Measurements from ENCODE around the gene EPHA4.

EPHA4 gene

DNA sequence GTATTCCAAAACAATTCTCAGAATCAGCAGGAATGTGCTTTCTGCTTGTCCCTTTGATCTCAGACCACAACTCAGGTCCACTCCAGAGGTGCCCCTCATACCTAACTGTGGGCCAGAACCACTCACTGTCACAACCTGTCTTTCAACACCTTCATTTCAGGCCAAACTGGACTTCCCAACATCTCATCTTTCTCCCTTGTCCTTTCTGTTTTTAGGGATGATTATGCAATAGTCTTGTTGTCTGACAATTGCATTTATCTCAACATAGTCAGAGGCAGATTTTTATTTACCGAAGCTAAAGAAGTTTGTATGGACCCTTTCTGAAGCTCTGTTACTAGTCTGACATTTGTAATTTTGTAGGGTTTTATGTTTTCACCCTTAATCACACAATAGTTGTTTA, 95.9 kb downstream of the EPHA4 start:
- no peak for DNase-seq (ENCODE audit: low spot score)

- no peak for DNase-seq (ENCODE audit: low spot score)
Measured at GRCh38 chr2:221473451-221473850, 98.7 kb downstream of the EPHA4 start.

GRCh38 chr2:221468317-221468716, 103.8 kb downstream of the EPHA4 start:
- no peak for DNase-seq (ENCODE audit: low spot score)

GRCh38 chr2:221467610-221468009, 104.5 kb downstream of the EPHA4 start:
- DNase-seq (ENCODE audit: low spot score) = no peak

DNA sequence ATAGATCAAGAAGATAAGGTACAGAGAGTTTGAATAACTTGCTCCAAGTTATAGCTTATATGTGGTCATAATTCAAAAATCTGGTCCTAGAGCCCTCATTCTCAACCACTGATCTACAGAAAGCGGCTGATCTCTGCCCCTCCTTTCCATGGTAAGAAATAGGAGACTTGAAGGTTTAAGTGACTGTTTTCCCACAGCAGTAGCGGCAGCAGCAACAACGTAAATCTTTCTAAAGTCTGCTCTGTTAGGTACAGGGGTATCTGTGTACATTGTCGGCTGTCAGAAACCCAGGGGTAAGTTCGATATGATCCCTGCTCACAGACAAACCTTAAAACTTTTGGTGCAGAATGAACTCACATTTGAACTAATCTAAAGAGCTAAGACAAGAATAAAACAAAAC, 105.4 kb downstream of the EPHA4 start:
- no peak for DNase-seq (ENCODE audit: low spot score)

DNA sequence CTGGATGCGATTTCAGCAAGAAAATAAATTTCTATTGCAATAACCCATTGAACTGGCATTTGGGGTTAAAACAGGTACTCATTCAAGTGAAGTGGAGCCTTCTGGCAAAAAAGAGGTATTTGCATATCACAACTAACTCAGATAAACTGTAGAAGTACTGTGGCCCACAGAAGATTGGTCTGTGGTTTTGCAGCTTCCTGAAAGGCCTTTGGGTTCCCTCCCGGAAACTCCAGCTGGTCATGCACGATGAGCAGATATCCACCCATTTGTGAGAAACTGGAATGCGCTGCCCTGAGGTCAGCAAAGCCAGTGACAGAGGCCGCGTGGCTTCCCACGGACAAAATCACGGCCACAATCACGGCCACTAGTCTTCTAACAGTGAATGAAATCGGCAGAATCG, 106.3 kb downstream of the EPHA4 start:
- DNase-seq (ENCODE audit: low spot score) = peak; percentile 47

DNA sequence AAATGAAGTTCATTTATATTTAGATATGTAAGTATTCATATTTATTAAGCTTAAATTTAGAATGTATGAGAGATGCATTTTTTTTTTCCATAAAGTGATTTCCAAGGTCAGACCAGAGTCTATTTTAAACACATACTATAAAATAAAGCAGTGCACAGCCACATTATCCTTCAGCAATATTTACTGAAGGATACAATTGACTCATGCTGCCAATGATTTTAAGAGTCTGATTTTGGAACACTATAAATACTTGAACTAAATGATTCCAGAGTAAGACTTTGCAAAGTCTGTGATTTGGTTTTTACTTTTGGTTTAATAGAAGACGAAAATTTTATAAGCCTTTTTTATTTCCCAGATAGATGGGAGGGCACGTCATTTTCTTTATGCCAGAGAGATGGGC, 107.1 kb downstream of the EPHA4 start:
- DNase-seq (ENCODE audit: low spot score) = no peak

- no peak for DNase-seq (ENCODE audit: low spot score)
Measured at GRCh38 chr2:221463241-221463896, 108.7 kb downstream of the EPHA4 start.

DNA sequence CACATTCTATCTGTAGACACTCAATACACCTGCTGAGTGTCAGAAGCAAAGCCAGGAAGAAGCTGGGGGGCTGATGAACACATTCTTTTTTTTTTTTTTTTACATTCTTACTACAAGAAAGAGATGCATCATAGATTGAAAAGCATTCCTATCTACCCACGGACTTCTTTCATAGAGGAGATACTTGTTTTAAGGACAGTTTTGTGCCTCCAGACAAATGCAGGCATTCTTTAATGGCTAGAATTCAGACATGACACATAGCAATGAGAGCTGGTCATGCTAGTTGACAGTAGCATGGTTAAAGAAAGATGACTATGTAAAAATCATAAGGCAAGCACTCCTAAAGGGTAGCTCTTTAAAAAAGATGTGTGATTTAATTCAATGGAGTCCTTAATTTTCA, 110.2 kb downstream of the EPHA4 start:
- no peak for DNase-seq (ENCODE audit: low spot score)

- DNase-seq (ENCODE audit: low spot score) = no peak
Measured at GRCh38 chr2:221460136-221460535, 112.0 kb downstream of the EPHA4 start.

DNA sequence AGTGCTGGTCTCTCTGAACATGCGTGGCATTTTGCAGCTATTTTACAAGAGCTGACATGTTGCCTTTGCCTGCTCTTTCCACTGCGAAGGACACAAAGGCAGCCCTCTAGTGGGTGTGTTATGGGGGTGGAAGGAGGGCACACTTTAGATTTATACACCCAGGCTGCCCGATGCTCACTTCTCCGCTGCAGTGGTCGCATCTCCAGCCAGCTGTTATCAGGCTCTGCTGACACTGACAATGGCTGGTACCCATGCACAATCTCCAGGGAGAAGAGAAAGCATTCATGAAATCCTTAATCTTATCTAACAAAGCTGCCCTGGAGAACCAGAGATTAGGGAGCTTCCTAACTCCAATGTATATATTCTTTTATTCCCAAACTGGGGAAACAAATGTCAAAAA, 113.5 kb downstream of the EPHA4 start:
- no peak for DNase-seq (ENCODE audit: low spot score)

GRCh38 chr2:221455214-221455613, 116.9 kb downstream of the EPHA4 start:
- DNase-seq (ENCODE audit: low spot score) = no peak

DNA sequence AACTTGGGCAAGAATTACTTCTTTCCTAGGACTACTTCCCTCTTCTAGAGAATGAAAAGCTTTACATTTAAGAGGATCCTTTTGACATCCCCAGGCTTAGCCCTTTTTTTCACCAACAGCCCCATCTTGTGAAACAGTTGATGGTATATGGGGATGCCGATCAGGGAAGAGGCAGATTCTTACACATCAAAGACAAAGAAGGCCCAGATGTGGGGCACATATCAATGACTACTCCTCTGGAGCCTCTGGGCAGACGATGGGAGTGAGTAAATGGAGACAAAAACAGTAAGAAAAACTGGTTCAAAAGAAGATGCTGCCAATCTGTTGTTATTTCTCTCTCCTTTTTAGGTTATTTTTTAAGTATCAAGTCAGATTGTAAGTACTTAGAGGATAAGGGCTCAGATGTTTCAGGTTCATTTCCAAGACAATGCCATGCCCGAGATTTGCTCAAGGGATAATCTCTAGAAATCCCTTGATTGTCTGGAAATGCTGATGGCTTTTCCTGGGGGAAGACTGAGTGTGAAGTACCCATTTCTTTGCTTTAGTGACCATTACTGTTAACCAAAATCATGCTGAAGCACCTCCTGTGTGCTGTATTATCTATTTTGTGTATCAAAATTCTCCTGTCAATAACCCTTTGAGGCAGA, 117.5 kb downstream of the EPHA4 start:
- no peak for DNase-seq (ENCODE audit: low spot score)

DNA sequence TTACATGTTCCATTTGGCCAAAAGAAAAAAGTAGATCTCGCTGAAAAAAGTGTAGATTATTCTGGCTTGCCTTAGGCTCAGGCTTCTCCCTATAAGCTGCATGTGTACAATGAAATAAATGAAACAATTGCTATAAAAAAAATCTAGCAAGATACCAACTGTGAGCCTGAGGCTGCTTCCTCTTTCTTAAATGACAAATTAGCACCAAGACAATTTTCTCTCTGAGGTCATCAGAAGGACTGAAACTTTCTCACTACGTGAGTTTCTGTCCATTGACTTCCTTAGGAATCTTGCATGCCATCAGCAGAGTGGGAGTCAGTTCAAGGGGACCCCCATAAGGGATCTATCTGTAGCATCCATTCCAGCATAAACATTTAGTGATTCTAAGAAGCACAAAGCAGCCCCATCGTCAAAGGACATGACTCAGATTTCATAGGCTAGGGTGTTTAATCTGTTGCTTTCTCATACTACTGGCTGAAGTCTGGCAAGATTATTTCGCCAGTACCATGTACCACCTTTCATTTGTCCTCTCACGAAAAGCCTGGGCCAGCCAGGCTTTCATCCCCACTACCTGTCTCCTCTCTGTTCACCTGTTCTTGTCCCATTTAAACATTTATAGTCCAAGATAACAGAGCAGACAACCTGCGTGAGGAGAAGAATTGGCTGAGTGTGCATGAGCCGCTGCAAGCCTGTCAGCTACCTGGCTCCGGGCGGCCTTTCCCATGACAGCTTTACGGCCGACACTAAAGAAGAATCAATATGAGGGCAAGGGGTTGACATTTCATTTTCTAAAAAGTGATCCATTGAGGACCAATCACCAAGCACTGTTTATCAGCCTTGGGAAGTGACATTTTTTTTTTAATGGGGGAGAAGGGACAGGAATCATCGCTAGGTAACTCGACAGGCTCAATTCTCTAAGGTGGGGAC, 120.0 kb downstream of the EPHA4 start:
- no peak for DNase-seq (ENCODE audit: low spot score)

DNA sequence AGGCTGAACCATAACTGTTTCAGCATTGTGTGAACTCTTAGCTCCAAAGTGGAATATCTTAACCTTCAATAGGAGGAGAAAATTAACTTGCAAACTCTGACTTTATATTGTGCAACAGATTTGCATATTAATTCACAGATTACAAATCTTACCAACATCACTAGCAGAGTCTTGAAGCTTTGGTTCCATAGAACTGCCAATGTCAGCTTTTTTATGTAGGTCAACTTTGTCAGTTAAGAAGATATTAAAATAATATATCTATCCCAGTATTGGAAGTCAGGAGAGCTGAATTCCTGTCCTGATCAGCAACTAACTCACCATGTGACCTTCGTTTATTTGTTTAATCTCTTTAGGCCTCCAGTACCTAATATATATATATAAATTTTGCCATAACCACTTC, 121.8 kb downstream of the EPHA4 start:
- no peak for DNase-seq (ENCODE audit: low spot score)

DNA sequence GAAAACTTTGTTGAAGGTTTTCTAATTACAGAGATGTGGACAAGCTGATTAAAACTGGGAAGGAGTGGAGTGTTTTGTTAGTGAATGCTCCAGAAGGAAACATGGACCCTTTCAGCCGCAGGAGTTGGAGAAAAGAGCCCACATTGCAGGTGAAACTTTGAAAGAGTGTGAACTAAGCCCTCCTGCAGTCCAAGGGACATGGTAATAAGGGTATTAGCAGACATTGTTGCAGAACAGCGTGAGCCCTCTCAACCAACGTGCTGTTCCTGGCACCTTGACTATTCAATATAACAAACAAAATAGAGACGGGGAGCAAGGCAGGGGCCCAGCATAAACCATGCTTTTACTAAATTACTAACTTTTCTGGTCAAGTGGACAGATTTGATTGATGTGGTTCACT, 122.7 kb downstream of the EPHA4 start:
- DNase-seq (ENCODE audit: low spot score) = no peak

- DNase-seq (ENCODE audit: low spot score) = no peak
Measured at GRCh38 chr2:221448844-221449390, 123.2 kb downstream of the EPHA4 start.

DNA sequence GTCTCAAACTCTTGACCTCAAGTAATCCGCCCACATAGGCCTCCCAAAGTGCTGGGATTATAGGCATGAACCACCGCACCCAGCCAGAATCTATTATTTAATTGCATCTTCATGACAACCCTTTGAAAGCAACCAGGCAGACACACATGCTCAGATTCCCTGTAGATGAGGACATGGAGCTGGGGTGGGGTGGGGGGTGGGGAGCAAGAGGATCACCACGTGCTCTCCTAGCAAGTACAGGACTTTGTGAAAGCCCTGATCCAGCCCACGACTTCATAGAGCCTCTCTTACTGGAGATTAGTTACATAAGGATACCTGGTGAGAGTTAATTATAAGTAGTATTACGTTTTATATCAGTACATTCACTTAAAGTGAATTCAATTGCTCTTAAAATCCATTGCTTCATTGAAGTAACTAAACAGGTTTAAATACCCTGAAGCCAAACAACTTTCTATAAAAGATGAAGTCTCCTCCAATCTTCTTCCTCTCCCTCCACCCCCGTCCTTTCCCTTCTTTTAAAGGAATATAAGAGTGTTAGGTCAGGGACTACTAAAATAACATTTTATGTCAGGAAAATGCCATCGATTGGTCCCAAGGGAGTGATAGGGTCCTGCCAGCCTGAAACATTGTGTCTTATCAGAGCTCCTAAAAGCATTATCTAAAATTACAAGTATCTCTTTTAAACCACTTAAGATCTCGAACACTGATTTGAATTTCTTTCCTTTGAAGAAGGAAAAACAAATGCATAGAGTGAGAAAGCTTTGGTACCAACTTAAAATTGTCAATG, 123.9 kb downstream of the EPHA4 start:
- no peak for DNase-seq (ENCODE audit: low spot score)

- no peak for DNase-seq (ENCODE audit: low spot score)
Measured at GRCh38 chr2:221447310-221447709, 124.8 kb downstream of the EPHA4 start.

GRCh38 chr2:221446140-221446539, 126.0 kb downstream of the EPHA4 start:
- no peak for DNase-seq (ENCODE audit: low spot score)

- no peak for DNase-seq (ENCODE audit: low spot score)
Measured at GRCh38 chr2:221444106-221444505, 128.0 kb downstream of the EPHA4 start.

- DNase-seq (ENCODE audit: low spot score) = no peak
Measured at GRCh38 chr2:221443645-221444044, 128.5 kb downstream of the EPHA4 start.

All from NAMALWA (cell line).